Astrocyte (in vitro differentiated cells and primary cell): Measurements from ENCODE around the gene PKP4. TPM values are rescaled to one million over a fixed set of nuclear protein-coding genes. Genes with fewer than 3 reads are reported as not detected.
"Not testable (repeated sequence)": the region's sequence is repeated elsewhere in the genome, so short reads cannot be mapped to it uniquely, and the experiment has no call there.

Source experiments
- DNase-seq: peaks from one replicate; pipeline ENCODE4 v3.0.0-alpha.2; 2010; ENCODE audit warnings: low read depth
- FAIRE-seq: peaks from 2 replicates; lab custom pipeline; 2011; peaks lifted over from hg19 to GRCh38; lab: Jason Lieb, UNC
- H2AFZ ChIP-seq: 2 replicates; pipeline ENCODE4 v1.6.0; 2012; ENCODE audit warnings: low read depth, low read length, inconsistent platforms
- H3K27ac ChIP-seq: 2 replicates; pipeline ENCODE4 v1.5.1; 2011; ENCODE audit warnings: low read depth, low read length, inconsistent platforms
- H3K27me3 ChIP-seq: 2 replicates; pipeline ENCODE4 v1.6.0; 2011; ENCODE audit warnings: low read length, inconsistent platforms; ENCODE audit not compliant: insufficient read depth
- H3K36me3 ChIP-seq: 2 replicates; pipeline ENCODE4 v1.5.1; 2011; ENCODE audit warnings: low read length, inconsistent platforms; ENCODE audit not compliant: insufficient read depth
- H3K4me1 ChIP-seq: 2 replicates; pipeline ENCODE4 v1.5.1; 2011; ENCODE audit warnings: low read length, inconsistent platforms; ENCODE audit not compliant: insufficient read depth
- H3K4me2 ChIP-seq: 2 replicates; pipeline ENCODE4 v1.6.0; 2012; ENCODE audit warnings: low read length, inconsistent platforms
- H3K4me3 ChIP-seq: 2 replicates; pipeline ENCODE4 v1.5.1; 2011; ENCODE audit warnings: low read depth, mild to moderate bottlenecking, low read length, inconsistent platforms; ENCODE audit not compliant: insufficient read depth
- H3K79me2 ChIP-seq: 2 replicates; pipeline ENCODE4 v1.6.0; 2012; ENCODE audit warnings: mild to moderate bottlenecking, low read length, inconsistent platforms; ENCODE audit not compliant: insufficient read depth
- H3K9ac ChIP-seq: 2 replicates; pipeline ENCODE4 v1.6.0; 2012; ENCODE audit warnings: mild to moderate bottlenecking, low read length, inconsistent platforms
- H3K9me3 ChIP-seq: 2 replicates; pipeline ENCODE4 v1.5.1; 2012; ENCODE audit warnings: low read depth, mild to moderate bottlenecking, low read length, inconsistent platforms; ENCODE audit not compliant: insufficient read depth
- H4K20me1 ChIP-seq: 2 replicates; pipeline ENCODE4 v1.6.0; 2012; ENCODE audit warnings: low read length, inconsistent platforms; ENCODE audit not compliant: insufficient read depth
- H3K27ac Mint-ChIP-seq: one replicate; pipeline ENCODE4 v1.8.0; 2021; ENCODE audit warnings: mild to moderate bottlenecking, mixed read lengths; ENCODE audit not compliant: unreplicated experiment
- H3K27me3 Mint-ChIP-seq: one replicate; pipeline ENCODE4 v1.8.0; 2021; ENCODE audit warnings: low read depth, mixed read lengths; ENCODE audit not compliant: unreplicated experiment
- H3K36me3 Mint-ChIP-seq: one replicate; pipeline ENCODE4 v1.8.0; 2021; ENCODE audit warnings: low read depth, mixed read lengths; ENCODE audit not compliant: unreplicated experiment
- H3K4me1 Mint-ChIP-seq: one replicate; pipeline ENCODE4 v1.8.0; 2021; ENCODE audit warnings: low read depth, mixed read lengths; ENCODE audit not compliant: unreplicated experiment
- H3K4me3 Mint-ChIP-seq: one replicate; pipeline ENCODE4 v1.8.0; 2021; ENCODE audit warnings: mild to moderate bottlenecking, moderate library complexity, mixed read lengths; ENCODE audit not compliant: unreplicated experiment
- H3K9me3 Mint-ChIP-seq: one replicate; pipeline ENCODE4 v1.8.0; 2021; ENCODE audit warnings: mild to moderate bottlenecking, mixed read lengths; ENCODE audit not compliant: unreplicated experiment
- EZH2 ChIP-seq: IDR thresholded peaks from 2 replicates; pipeline ENCODE4 v1.6.1; 2012; ENCODE audit warnings: mild to moderate bottlenecking, low read length, inconsistent platforms; ENCODE audit not compliant: insufficient read depth
- total RNA-seq: library from RNA; stranded (reverse); gene quantifications from 2 replicates; pipeline ENCODE4 v1.2.1, GENCODE V29; 2021
- TF ChIP-seq, protein P1 (sequence below): IDR thresholded peaks from 2 replicates; pipeline ENCODE4 v1.5.1; 2011; ENCODE audit warnings: low read depth, mild to moderate bottlenecking, inconsistent platforms, low read length, moderate library complexity; ENCODE audit not compliant: insufficient read depth

PKP4 gene
- total RNA-seq, 1 donor from 2014 or later = 38.4 TPM

DNA sequence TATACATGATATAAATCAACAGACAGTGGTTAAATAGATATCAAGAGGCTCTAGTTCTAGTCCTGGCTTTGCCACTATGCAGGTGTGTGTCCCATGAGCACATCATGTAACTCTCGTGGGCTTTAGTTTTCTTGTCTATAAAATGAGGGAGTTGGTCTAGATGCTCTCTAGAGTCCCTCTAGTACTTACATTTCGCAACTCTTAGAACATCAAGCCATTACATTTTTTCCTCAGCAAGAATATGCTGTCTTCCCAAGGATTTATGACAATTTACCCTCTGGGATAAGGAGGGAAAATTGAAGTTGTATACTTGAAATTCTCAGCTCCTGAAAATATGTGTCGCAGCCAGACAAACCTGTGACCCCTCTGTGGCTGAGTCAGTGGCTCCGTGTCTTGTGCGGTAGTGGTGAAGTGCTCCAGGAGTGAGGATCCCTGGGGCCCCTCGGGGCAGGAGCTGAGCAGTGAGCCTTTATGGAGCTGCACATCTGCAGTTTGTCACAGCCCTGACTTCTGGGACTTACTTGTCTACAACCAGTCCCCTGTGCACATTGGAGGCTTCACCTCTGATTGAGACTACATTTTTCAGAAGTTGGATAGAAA lies 6.8 kb downstream of the PKP4 start:
- no peaks in the 10 kb centered on the region for H3K36me3 Mint-ChIP-seq
- no peak overlapping the region for H2AFZ ChIP-seq
- DNase-seq (no peak), FAIRE-seq (no peak)
- peaks cover 48% of the 10 kb centered on the region for H4K20me1 ChIP-seq
- no peak overlapping the region for H3K27ac ChIP-seq
- peaks cover 6% of the 10 kb centered on the region for H3K4me1 ChIP-seq
- H3K27me3 Mint-ChIP-seq = no peaks in the 10 kb centered on the region
- peaks cover 84% of the 10 kb centered on the region for H3K79me2 ChIP-seq
- TF ChIP-seq, protein P1, sequence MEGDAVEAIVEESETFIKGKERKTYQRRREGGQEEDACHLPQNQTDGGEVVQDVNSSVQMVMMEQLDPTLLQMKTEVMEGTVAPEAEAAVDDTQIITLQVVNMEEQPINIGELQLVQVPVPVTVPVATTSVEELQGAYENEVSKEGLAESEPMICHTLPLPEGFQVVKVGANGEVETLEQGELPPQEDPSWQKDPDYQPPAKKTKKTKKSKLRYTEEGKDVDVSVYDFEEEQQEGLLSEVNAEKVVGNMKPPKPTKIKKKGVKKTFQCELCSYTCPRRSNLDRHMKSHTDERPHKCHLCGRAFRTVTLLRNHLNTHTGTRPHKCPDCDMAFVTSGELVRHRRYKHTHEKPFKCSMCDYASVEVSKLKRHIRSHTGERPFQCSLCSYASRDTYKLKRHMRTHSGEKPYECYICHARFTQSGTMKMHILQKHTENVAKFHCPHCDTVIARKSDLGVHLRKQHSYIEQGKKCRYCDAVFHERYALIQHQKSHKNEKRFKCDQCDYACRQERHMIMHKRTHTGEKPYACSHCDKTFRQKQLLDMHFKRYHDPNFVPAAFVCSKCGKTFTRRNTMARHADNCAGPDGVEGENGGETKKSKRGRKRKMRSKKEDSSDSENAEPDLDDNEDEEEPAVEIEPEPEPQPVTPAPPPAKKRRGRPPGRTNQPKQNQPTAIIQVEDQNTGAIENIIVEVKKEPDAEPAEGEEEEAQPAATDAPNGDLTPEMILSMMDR = no peak
- TF ChIP-seq EZH2 = no peak
- no peak overlapping the region for H3K27ac Mint-ChIP-seq
- no peak overlapping the region for H3K4me3 Mint-ChIP-seq
- peaks cover 21% of the 10 kb centered on the region for H3K4me1 Mint-ChIP-seq
- no peak overlapping the region for H3K9ac ChIP-seq
- H3K9me3 Mint-ChIP-seq = no peaks in the 10 kb centered on the region
- H3K9me3 ChIP-seq = no peaks in the 10 kb centered on the region
- H3K27me3 ChIP-seq = no peaks in the 10 kb centered on the region
- H3K36me3 ChIP-seq = no peaks in the 10 kb centered on the region
- H3K4me2 ChIP-seq = no peak overlapping the region
- no peak overlapping the region for H3K4me3 ChIP-seq

DNA sequence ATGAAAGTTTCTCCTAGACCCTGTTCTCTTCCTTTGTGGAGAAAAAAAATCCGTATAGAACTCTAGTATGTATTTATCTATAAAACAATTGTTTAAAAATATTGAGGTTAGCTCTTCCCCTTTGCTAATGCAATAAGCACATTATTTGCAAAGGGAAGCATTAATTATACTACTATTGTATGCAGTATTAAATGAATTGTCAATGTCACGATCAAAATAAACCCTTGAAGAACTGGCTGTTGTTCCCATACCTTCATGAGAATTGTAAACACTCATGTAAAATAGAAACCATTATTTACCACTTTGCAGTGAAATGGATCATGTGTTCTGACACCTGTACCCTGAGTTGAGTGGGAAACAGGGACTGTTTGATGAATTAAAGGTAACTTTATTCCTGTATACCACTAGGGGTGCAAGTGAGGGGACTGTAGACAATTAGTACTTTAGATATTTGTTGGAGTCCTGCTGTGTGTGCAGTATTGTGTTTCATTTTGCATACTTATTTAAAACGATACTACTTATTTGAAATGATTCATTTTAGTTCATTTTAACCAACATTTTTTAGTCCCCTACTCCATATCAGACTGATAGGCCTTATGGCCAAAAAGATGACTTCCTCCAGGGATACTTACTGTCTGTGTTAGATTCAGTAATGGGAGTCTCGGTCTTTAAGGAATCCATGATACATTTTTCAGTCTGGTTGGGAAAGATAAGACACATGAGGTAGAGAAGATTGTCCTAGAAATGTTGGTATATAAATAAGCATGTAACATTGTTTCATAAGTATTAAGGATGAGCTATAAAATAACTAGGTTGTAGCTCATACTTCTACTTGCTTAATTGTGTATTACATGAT lies 7.9 kb downstream of the PKP4 start:
- H4K20me1 ChIP-seq = peaks cover 37% of the 10 kb centered on the region
- no peak overlapping the region for H3K9ac ChIP-seq
- Mint-ChIP-seq H3K9me3 (no peaks in the 10 kb centered on the region), H3K27ac (no peak overlapping the region), H3K36me3 (peaks cover under 1% of the 10 kb centered on the region), H3K4me1 (peaks cover 16% of the 10 kb centered on the region), H3K27me3 (no peaks in the 10 kb centered on the region), H3K4me3 (no peak overlapping the region)
- H3K4me1 ChIP-seq = no peaks in the 10 kb centered on the region
- no peaks in the 10 kb centered on the region for H3K9me3 ChIP-seq
- no peak overlapping the region for H3K4me3 ChIP-seq
- no peak overlapping the region for H3K27ac ChIP-seq
- FAIRE-seq (no peak), DNase-seq (peak; percentile 26)
- H3K36me3 ChIP-seq = no peaks in the 10 kb centered on the region
- peaks cover 73% of the 10 kb centered on the region for H3K79me2 ChIP-seq
- H2AFZ ChIP-seq = no peak overlapping the region
- no peak overlapping the region for H3K4me2 ChIP-seq
- no peaks in the 10 kb centered on the region for H3K27me3 ChIP-seq
- TF ChIP-seq, protein P1 = peak; percentile 52
- no peak for TF ChIP-seq EZH2

DNA sequence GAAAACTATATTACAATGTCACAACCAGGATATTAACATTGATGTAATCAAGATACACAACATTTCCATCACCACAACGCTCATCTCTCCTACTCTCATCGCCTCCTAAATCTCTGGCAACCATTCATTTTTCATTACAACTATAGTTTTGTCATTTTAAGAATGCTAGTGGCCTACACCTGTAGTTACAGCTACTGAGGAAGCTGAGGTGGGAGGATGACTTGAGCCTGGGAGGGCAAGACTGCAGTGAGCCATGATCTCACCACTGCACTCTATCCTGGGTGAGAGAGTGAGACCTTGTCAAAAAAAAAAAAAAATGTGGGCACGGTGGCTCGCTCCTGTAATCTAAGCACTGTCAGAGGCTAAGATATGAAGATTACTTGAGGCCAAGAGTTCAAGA lies 10.5 kb downstream of the PKP4 start:
- no peak overlapping the region for H3K9ac ChIP-seq
- H3K27me3 Mint-ChIP-seq = no peaks in the 10 kb centered on the region
- no peaks in the 10 kb centered on the region for H3K4me1 ChIP-seq
- no peak overlapping the region for H3K27ac ChIP-seq
- H3K9me3 ChIP-seq = no peaks in the 10 kb centered on the region
- peaks cover 48% of the 10 kb centered on the region for H3K79me2 ChIP-seq
- no peak for TF ChIP-seq EZH2
- TF ChIP-seq, protein P1 = no peak
- no peak overlapping the region for H3K4me3 Mint-ChIP-seq
- no peak for FAIRE-seq
- no peaks in the 10 kb centered on the region for H3K9me3 Mint-ChIP-seq
- H3K36me3 ChIP-seq = no peaks in the 10 kb centered on the region
- peaks cover 23% of the 10 kb centered on the region for H4K20me1 ChIP-seq
- H3K27ac Mint-ChIP-seq = no peak overlapping the region
- no peak overlapping the region for H2AFZ ChIP-seq
- no peak overlapping the region for H3K4me3 ChIP-seq
- H3K4me2 ChIP-seq = no peak overlapping the region
- peaks cover 5% of the 10 kb centered on the region for H3K36me3 Mint-ChIP-seq
- DNase-seq = no peak
- H3K27me3 ChIP-seq = no peaks in the 10 kb centered on the region
- H3K4me1 Mint-ChIP-seq = peaks cover 8% of the 10 kb centered on the region

DNA sequence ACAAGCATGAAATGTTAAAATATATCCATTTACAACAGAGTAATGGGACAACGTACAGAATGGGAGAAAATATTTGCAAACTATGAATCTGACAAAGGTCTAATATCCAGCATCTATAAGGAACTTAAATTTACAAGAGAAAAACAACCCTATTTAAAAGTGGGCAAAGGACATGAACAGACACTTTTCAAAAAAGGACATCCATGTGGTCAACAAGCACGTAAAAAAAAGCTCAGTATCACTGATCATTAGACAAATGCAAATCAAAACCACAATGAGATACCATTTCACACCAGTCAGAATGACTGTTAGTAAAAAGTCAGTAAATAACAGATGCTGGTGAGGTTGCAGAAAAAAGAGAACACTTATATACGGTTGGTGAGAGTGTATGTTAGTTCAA lies 16.1 kb downstream of the PKP4 start:
- H3K4me2 ChIP-seq, H4K20me1 ChIP-seq, H3K4me1 Mint-ChIP-seq, H3K27ac ChIP-seq, H3K9me3 ChIP-seq, H3K9ac ChIP-seq, FAIRE-seq, H3K4me3 Mint-ChIP-seq, H3K79me2 ChIP-seq, H3K36me3 ChIP-seq, H3K27ac Mint-ChIP-seq, H3K9me3 Mint-ChIP-seq, H3K27me3 Mint-ChIP-seq, H3K4me3 ChIP-seq, DNase-seq, H3K27me3 ChIP-seq, H2AFZ ChIP-seq, H3K4me1 ChIP-seq: not testable (repeated sequence)
- H3K36me3 Mint-ChIP-seq = peaks cover 15% of the 10 kb centered on the region
